HG03460 (cell line): Measurements from ENCODE around the gene GNB3.

Experiments used
- ATAC-seq: cut with Tn5 transposase; IDR thresholded peaks from one replicate; pipeline ENCODE4 v1.9.1; 2021; ENCODE audit not compliant: unreplicated experiment

GNB3 gene

GRCh38 chr12:6840761-6841515 is at the start of gene GNB3:
Gene GNB3, plus strand, starts transcription at chr12:6840925. Its CDS starts 363 bp downstream, at chr12:6841288.
- no peak for ATAC-seq

GRCh38 chr12:6791931-6792520 is 48.7 kb upstream of the GNB3 start:
- ATAC-seq, result no peak

- ATAC-seq, result no peak
Observed at GRCh38 chr12:6792522-6793201, 48.1 kb upstream of the GNB3 start.

- ATAC-seq, result no peak
Observed at GRCh38 chr12:6795088-6795487, 45.6 kb upstream of the GNB3 start.

- no peak for ATAC-seq
Observed at GRCh38 chr12:6796576-6796975, 44.1 kb upstream of the GNB3 start.

GRCh38 chr12:6799147-6799546 is 41.6 kb upstream of the GNB3 start:
- no peak for ATAC-seq

GRCh38 chr12:6807170-6807569 is 33.6 kb upstream of the GNB3 start:
- no peak for ATAC-seq

- ATAC-seq, result no peak
Observed at GRCh38 chr12:6809056-6809455, 31.7 kb upstream of the GNB3 start.

GRCh38 chr12:6810758-6811157 is 30.0 kb upstream of the GNB3 start:
- ATAC-seq, result no peak

GRCh38 chr12:6813363-6813762 is 27.4 kb upstream of the GNB3 start:
- no peak for ATAC-seq

- no peak for ATAC-seq
Observed at GRCh38 chr12:6816598-6816997, 24.1 kb upstream of the GNB3 start.

GRCh38 chr12:6817098-6817497 is 23.6 kb upstream of the GNB3 start:
- no peak for ATAC-seq

- ATAC-seq, result no peak
Observed at GRCh38 chr12:6817662-6818157, 23.0 kb upstream of the GNB3 start.

- no peak for ATAC-seq
Observed at GRCh38 chr12:6818222-6818621, 22.5 kb upstream of the GNB3 start.

- no peak for ATAC-seq
Observed at GRCh38 chr12:6818645-6819044, 22.1 kb upstream of the GNB3 start.

GRCh38 chr12:6819106-6820030 is 21.4 kb upstream of the GNB3 start:
- ATAC-seq, result no peak

- ATAC-seq, result no peak
Observed at GRCh38 chr12:6820166-6820565, 20.6 kb upstream of the GNB3 start.

- no peak for ATAC-seq
Observed at GRCh38 chr12:6821591-6822425, 18.9 kb upstream of the GNB3 start, which contains the start of gene GPR162. Gene GPR162, plus strand, starts transcription at chr12:6821821. Its CDS starts 2,078 bp downstream, at chr12:6823899.

GRCh38 chr12:6822426-6823135 is 18.1 kb upstream of the GNB3 start:
- no peak for ATAC-seq
